ENCODE measurements around the gene CEP97. TPM values are rescaled to one million over a fixed set of nuclear protein-coding genes. Genes with fewer than 3 reads are reported as not detected.

The CEP97 gene
- polyA plus RNA-seq, 1 donor (not counting 4 experiments of a cell fraction or from before 2014, with no cell fraction given) = 3.6 TPM

- Histone ChIP-seq H3K4me2 (ENCODE audit: control insufficient read depth, extremely low read depth, insufficient read depth, low read depth, low read length) (no peak overlapping the region), H4K20me1 (ENCODE audit: control insufficient read depth, extremely low read depth, insufficient read depth, low read length) (no peaks in the 10 kb centered on the region), H3K9me1 (ENCODE audit: control insufficient read depth, extremely low read depth, insufficient read depth, low read length) (no peaks in the 10 kb centered on the region), H3K27me3 (ENCODE audit: control insufficient read depth, extremely low read depth, insufficient read depth, low read length) (no peaks in the 10 kb centered on the region), H3K9ac (ENCODE audit: control insufficient read depth, extremely low read depth, insufficient read depth, low read length) (no peak overlapping the region), H3K9me3 (ENCODE audit: control insufficient read depth, low read depth, low read length) (no peaks in the 10 kb centered on the region), H3K79me2 (ENCODE audit: control insufficient read depth, insufficient read depth, low read length) (no peaks in the 10 kb centered on the region), H2AFZ (ENCODE audit: control insufficient read depth, low read length) (no peak overlapping the region), H3K27ac (ENCODE audit: control insufficient read depth, insufficient read depth, low read length) (no peak overlapping the region), H3K4me3 (ENCODE audit: control insufficient read depth in 2 of 3, extremely low read depth in 1 of 3, insufficient read depth in 2 of 3, low read depth in 1 of 3, low read length in 3 of 3) (no peak overlapping the region), H3K4me1 (ENCODE audit: control insufficient read depth, extremely low read depth, insufficient read depth, low read length) (no peaks in the 10 kb centered on the region), H3K36me3 (ENCODE audit: control insufficient read depth in 2 of 2, extremely low read depth in 1 of 2, insufficient read depth in 2 of 2, low read length in 2 of 2) (peaks cover 0 to 2% of the 10 kb centered on the region in 2 experiments)
- dilution Hi-C loops (cut with MboI; ENCODE audit: extremely low pct_ligation_motif_present, low sequenced_read_pairs) = loop anchor here (10.0 kb wide), 1 partner anchor 422 kb away; no protein-coding TSS in a partner anchor
- DNase-seq (ENCODE audit: low read depth, low spot score) = no peak
- peak; percentile 79 for FAIRE-seq
- TF ChIP-seq CTCF (optimal IDR thresholded peaks at IDR 0.05 in 1 of 3, IDR thresholded peaks at IDR 0.05 in 1 of 3, conservative IDR thresholded peaks at IDR 0.05 in 1 of 3; ENCODE audit: extremely low read depth in 1 of 3, insufficient read depth in 2 of 3, low read length in 3 of 3) (peak in 2 of 3 experiments; percentile 63 to 75), EZH2 (IDR thresholded peaks at IDR 0.05; ENCODE audit: low read length) (no peak)
These were observed 78.9 kb downstream of the CEP97 start for GRCh38 chr3:101803173-101803782.

GRCh38 chr3:101803939-101804338, 79.5 kb downstream of the CEP97 start:
- Histone ChIP-seq H3K9me1 (ENCODE audit: control insufficient read depth, extremely low read depth, insufficient read depth, low read length) (no peaks in the 10 kb centered on the region), H3K27ac (ENCODE audit: control insufficient read depth, insufficient read depth, low read length) (no peak overlapping the region), H3K4me1 (ENCODE audit: control insufficient read depth, extremely low read depth, insufficient read depth, low read length) (no peaks in the 10 kb centered on the region), H2AFZ (ENCODE audit: control insufficient read depth, low read length) (no peak overlapping the region), H3K4me2 (ENCODE audit: control insufficient read depth, extremely low read depth, insufficient read depth, low read depth, low read length) (no peak overlapping the region), H3K27me3 (ENCODE audit: control insufficient read depth, extremely low read depth, insufficient read depth, low read length) (no peaks in the 10 kb centered on the region), H3K9ac (ENCODE audit: control insufficient read depth, extremely low read depth, insufficient read depth, low read length) (no peak overlapping the region), H3K36me3 (ENCODE audit: control insufficient read depth in 2 of 2, extremely low read depth in 1 of 2, insufficient read depth in 2 of 2, low read length in 2 of 2) (peaks cover 0 to 2% of the 10 kb centered on the region in 2 experiments), H3K4me3 (ENCODE audit: control insufficient read depth in 2 of 3, extremely low read depth in 1 of 3, insufficient read depth in 2 of 3, low read depth in 1 of 3, low read length in 3 of 3) (no peak overlapping the region), H4K20me1 (ENCODE audit: control insufficient read depth, extremely low read depth, insufficient read depth, low read length) (no peaks in the 10 kb centered on the region), H3K79me2 (ENCODE audit: control insufficient read depth, insufficient read depth, low read length) (no peaks in the 10 kb centered on the region), H3K9me3 (ENCODE audit: control insufficient read depth, low read depth, low read length) (no peaks in the 10 kb centered on the region)
- dilution Hi-C loops (cut with MboI; ENCODE audit: extremely low pct_ligation_motif_present, low sequenced_read_pairs) = loop anchor here (10.0 kb wide), 1 partner anchor 421 kb away; no protein-coding TSS in a partner anchor
- FAIRE-seq (no peak), DNase-seq (ENCODE audit: low read depth, low spot score) (no peak)
- TF ChIP-seq CTCF (optimal IDR thresholded peaks at IDR 0.05 in 1 of 3, IDR thresholded peaks at IDR 0.05 in 1 of 3, conservative IDR thresholded peaks at IDR 0.05 in 1 of 3; ENCODE audit: extremely low read depth in 1 of 3, insufficient read depth in 2 of 3, low read length in 3 of 3) = no peak
- TF ChIP-seq EZH2 (IDR thresholded peaks at IDR 0.05; ENCODE audit: low read length) = no peak

Data from keratinocyte (primary cell).